DND-41 (cell line): Measurements from ENCODE around the gene ADAM20.

Experiments used
- ATAC-seq: fragments of 200-7000 bp; cut with Tn5 transposase; 3 replicates; pipeline ENCODE4 v1.9.1; 2021; ENCODE audit warnings: low read depth; ENCODE audit not compliant: insufficient read depth
- DNase-seq: peaks from one replicate; pipeline ENCODE4 v3.0.0-alpha.2; 2020
- H2AFZ ChIP-seq: 2 replicates; pipeline ENCODE4 v1.6.0; 2012; ENCODE audit warnings: low read depth, low read length
- H3K27ac ChIP-seq: 2 replicates; pipeline ENCODE4 v1.5.1; 2012; ENCODE audit warnings: low read length, inconsistent platforms
- H3K27me3 ChIP-seq: fragments of 200-600 bp; sonication (generic); 2 replicates; pipeline ENCODE4 v1.6.0; 2012; ENCODE audit warnings: low read length, mild to moderate bottlenecking, inconsistent platforms; ENCODE audit not compliant: insufficient read depth, poor library complexity
- H3K36me3 ChIP-seq: 2 replicates; pipeline ENCODE4 v1.5.1; 2012; ENCODE audit warnings: low read length, inconsistent platforms; ENCODE audit not compliant: insufficient read depth
- H3K4me1 ChIP-seq: 2 replicates; pipeline ENCODE4 v1.5.1; 2012; ENCODE audit warnings: mild to moderate bottlenecking, low read length; ENCODE audit not compliant: insufficient read depth
- H3K4me2 ChIP-seq: 2 replicates; pipeline ENCODE4 v1.6.0; 2012; ENCODE audit warnings: mild to moderate bottlenecking, moderate library complexity, low read length, inconsistent platforms; ENCODE audit not compliant: insufficient read depth
- H3K4me3 ChIP-seq, 2 experiments: fragments of 200-600 bp in 1 of 2; shearing (Covaris generic) in 1 of 2; 2 replicates each; pipeline ENCODE4 v1.5.1; 2012 to 2016; ENCODE audit warnings: inconsistent platforms in 2 of 2, low read length in 2 of 2, mild to moderate bottlenecking in 2 of 2, low read depth in 1 of 2, moderate library complexity in 1 of 2
- H3K79me2 ChIP-seq: 2 replicates; pipeline ENCODE4 v1.6.0; 2012; ENCODE audit warnings: low read length, inconsistent platforms; ENCODE audit not compliant: insufficient read depth
- H3K9ac ChIP-seq: 2 replicates; pipeline ENCODE4 v1.6.0; 2012; ENCODE audit warnings: low read depth, mild to moderate bottlenecking, inconsistent platforms, low read length, moderate library complexity
- H3K9me3 ChIP-seq: 2 replicates; pipeline ENCODE4 v1.5.1; 2012; ENCODE audit warnings: low read length, moderate library complexity, mild to moderate bottlenecking, inconsistent platforms; ENCODE audit not compliant: insufficient read depth, severe bottlenecking
- H4K20me1 ChIP-seq: 2 replicates; pipeline ENCODE4 v1.6.0; 2012; ENCODE audit warnings: low read length; ENCODE audit not compliant: insufficient read depth
- CTCF ChIP-seq: IDR thresholded peaks from 2 replicates; pipeline ENCODE4 v1.5.1; 2012; ENCODE audit warnings: borderline replicate concordance, low read length, moderate library complexity, mild to moderate bottlenecking; ENCODE audit not compliant: poor library complexity, severe bottlenecking; ENCODE audit errors: extremely low read depth
- EZH2 ChIP-seq: IDR thresholded peaks from 3 replicates; pipeline ENCODE4 v1.6.1; 2012; ENCODE audit warnings: borderline replicate concordance, low read depth, mild to moderate bottlenecking, moderate library complexity, low read length, inconsistent platforms; ENCODE audit not compliant: severe bottlenecking

The ADAM20 gene

GRCh38 chr14:70555890-70556289 is 21.1 kb upstream of the ADAM20 start:
- DNase-seq: no peak
- no peaks in the 10 kb centered on the region for H3K79me2 ChIP-seq
- no peak overlapping the region for H3K4me3 ChIP-seq
- ATAC-seq: no peak
- no peaks in the 10 kb centered on the region for H3K9me3 ChIP-seq
- H3K27ac ChIP-seq: no peak overlapping the region
- H2AFZ ChIP-seq: no peak overlapping the region
- no peaks in the 10 kb centered on the region for H3K36me3 ChIP-seq
- no peaks in the 10 kb centered on the region for H4K20me1 ChIP-seq
- H3K4me1 ChIP-seq: no peaks in the 10 kb centered on the region
- no peaks in the 10 kb centered on the region for H3K27me3 ChIP-seq
- TF ChIP-seq CTCF (no peak), EZH2 (no peak)
- no peak overlapping the region for H3K9ac ChIP-seq
- no peak overlapping the region for H3K4me2 ChIP-seq

DNA sequence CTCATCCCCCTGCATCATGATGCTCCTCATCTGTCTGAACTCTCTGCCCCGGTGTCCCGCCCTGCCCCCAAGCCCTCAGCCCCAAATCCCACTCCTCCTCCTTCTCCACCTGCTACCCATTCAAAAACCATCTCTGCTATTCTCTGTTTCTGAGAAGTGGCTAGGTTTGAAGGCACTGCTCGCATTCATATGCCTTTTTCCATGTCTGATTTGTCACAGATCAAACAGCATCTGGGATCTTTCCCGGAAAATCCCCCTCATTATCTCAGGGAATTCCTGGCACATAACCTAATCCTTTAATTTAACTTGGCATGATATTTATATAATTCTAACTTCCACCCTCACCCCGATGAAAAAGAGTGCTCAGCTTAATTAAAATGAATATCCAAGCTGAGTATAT is 3.3 kb upstream of the ADAM20 start:
- Histone ChIP-seq H3K4me2 (no peak overlapping the region), H3K4me3 (no peak overlapping the region), H3K27ac (no peak overlapping the region), H3K9ac (no peak overlapping the region), H3K36me3 (no peaks in the 10 kb centered on the region), H3K79me2 (no peaks in the 10 kb centered on the region), H3K4me1 (peaks cover 11% of the 10 kb centered on the region), H2AFZ (no peak overlapping the region), H3K9me3 (no peaks in the 10 kb centered on the region), H4K20me1 (no peaks in the 10 kb centered on the region), H3K27me3 (no peaks in the 10 kb centered on the region)
- TF ChIP-seq EZH2 (no peak), CTCF (no peak)
- no peak for DNase-seq
- no peak for ATAC-seq

GRCh38 chr14:70536830-70537229 is 2.0 kb upstream of the ADAM20 start:
- no peak overlapping the region for H2AFZ ChIP-seq
- H3K79me2 ChIP-seq: no peaks in the 10 kb centered on the region
- H3K4me3 ChIP-seq: no peak overlapping the region
- no peak overlapping the region for H3K9ac ChIP-seq
- no peaks in the 10 kb centered on the region for H3K27me3 ChIP-seq
- no peaks in the 10 kb centered on the region for H3K36me3 ChIP-seq
- DNase-seq (no peak), ATAC-seq (no peak)
- peaks cover 11% of the 10 kb centered on the region for H3K4me1 ChIP-seq
- no peaks in the 10 kb centered on the region for H3K9me3 ChIP-seq
- no peak overlapping the region for H3K4me2 ChIP-seq
- TF ChIP-seq CTCF (no peak), EZH2 (no peak)
- no peaks in the 10 kb centered on the region for H4K20me1 ChIP-seq
- no peak overlapping the region for H3K27ac ChIP-seq

DNA sequence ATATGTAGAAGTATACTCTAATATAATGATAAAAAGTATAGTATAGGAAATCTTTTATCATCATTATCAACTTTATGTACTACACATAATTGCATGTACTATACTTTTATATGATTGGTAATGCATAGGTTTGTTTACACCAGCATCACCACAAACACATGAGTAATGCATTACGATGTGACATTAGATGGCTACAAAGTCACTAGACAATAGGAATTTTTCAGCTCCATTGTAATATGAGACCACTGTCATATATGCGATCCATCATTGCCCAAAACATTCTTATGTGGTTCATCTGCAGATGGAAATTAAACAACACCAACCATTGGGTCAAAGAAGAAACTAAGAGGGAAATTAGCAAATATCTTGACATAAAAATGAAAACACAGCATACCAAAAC is 4.4 kb downstream of the ADAM20 start:
- no peak for TF ChIP-seq CTCF
- no peak for TF ChIP-seq EZH2
- Histone ChIP-seq H2AFZ (no peak overlapping the region), H3K27me3 (no peaks in the 10 kb centered on the region)

More for the DNA sequence above, 4.4 kb downstream of the ADAM20 start:
- Histone ChIP-seq H3K4me3 (no peak overlapping the region), H3K36me3 (no peaks in the 10 kb centered on the region), H3K9me3 (no peaks in the 10 kb centered on the region), H4K20me1 (no peaks in the 10 kb centered on the region), H3K4me2 (no peak overlapping the region), H3K4me1 (no peaks in the 10 kb centered on the region), H3K27ac (no peak overlapping the region), H3K9ac (no peak overlapping the region), H3K79me2 (no peaks in the 10 kb centered on the region)
- ATAC-seq (no peak), DNase-seq (no peak)
